K562 (cell line): Measurements from ENCODE around the gene GAMT. TPM values are rescaled to one million over a fixed set of nuclear protein-coding genes. Genes with fewer than 3 reads are reported as not detected.

Source experiments
- CHD4 ChIP-seq: fragments of 200-600 bp; sonication (generic); IDR thresholded peaks from 3 replicates; pipeline ENCODE4 v1.6.1; 2012; ENCODE audit warnings: low read depth, mild to moderate bottlenecking, mixed read lengths, low read length, inconsistent platforms; ENCODE audit not compliant: insufficient read depth, insufficient replicate concordance, poor library complexity, severe bottlenecking
- CSDE1 ChIP-seq, 2 experiments: fragments of 450-650 bp; IDR thresholded peaks; 2 replicates each; pipeline ENCODE4 v1.6.1; 2016; ENCODE audit warnings: mild to moderate bottlenecking in 1 of 2
- CXXC5 ChIP-seq: fragments of 250-450 bp; sonication (Bioruptor Pico); IDR thresholded peaks from 2 replicates; pipeline ENCODE4 v1.8.0; 2022; ENCODE audit warnings: inconsistent platforms, mild to moderate bottlenecking, moderate library complexity
- DLX4 ChIP-seq: fragments of 250-450 bp; sonication (Bioruptor Pico); IDR thresholded peaks from 2 replicates; pipeline ENCODE4 v1.6.1; 2021; ENCODE audit warnings: mild to moderate bottlenecking
- ETS2 ChIP-seq: IDR thresholded peaks from 2 replicates; pipeline ENCODE4 v1.6.1; 2016; ENCODE audit warnings: borderline replicate concordance, missing genetic modification characterization, mild to moderate bottlenecking, moderate library complexity, missing compliant biosample characterization; ENCODE audit not compliant: poor library complexity, severe bottlenecking
- HCFC1 ChIP-seq: IDR thresholded peaks from 2 replicates; pipeline ENCODE4 v1.6.1; 2012; ENCODE audit warnings: low read depth, low read length, improper control_type of control experiment
- HMGN3 ChIP-seq: IDR thresholded peaks from 2 replicates; pipeline ENCODE4 v1.6.1; 2011; ENCODE audit warnings: borderline replicate concordance, low read depth, mild to moderate bottlenecking, mixed read lengths, low read length; ENCODE audit not compliant: insufficient read length; ENCODE audit errors: extremely low read depth
- HOXB6 ChIP-seq: fragments of 250-450 bp; sonication (Bioruptor Pico); IDR thresholded peaks from 2 replicates; pipeline ENCODE4 v1.5.1; 2022; ENCODE audit warnings: mild to moderate bottlenecking, borderline replicate concordance
- IRF1 ChIP-seq: sonication (generic); formaldehyde crosslinking; IDR thresholded peaks from 2 replicates; pipeline ENCODE4 v1.8.0; 2022; ENCODE audit warnings: missing genetic modification reagents, mild to moderate bottlenecking, borderline replicate concordance
- L3MBTL2 ChIP-seq: fragments of 450-650 bp; IDR thresholded peaks from 2 replicates; pipeline ENCODE4 v1.6.1; 2016; ENCODE audit warnings: mild to moderate bottlenecking, moderate library complexity
- MAFF ChIP-seq: IDR thresholded peaks from 2 replicates; pipeline ENCODE4 v1.6.1; 2012; ENCODE audit warnings: low read length, improper control_type of control experiment
- MTA3 ChIP-seq: fragments of 450-650 bp; formaldehyde crosslinking; IDR thresholded peaks from 2 replicates; pipeline ENCODE4 v1.6.1; 2017; ENCODE audit warnings: mild to moderate bottlenecking, borderline replicate concordance
- NCOA6 ChIP-seq: fragments of 450-650 bp; IDR thresholded peaks from 2 replicates; pipeline ENCODE4 v1.6.1; 2017; ENCODE audit warnings: mild to moderate bottlenecking
- RBFOX2 ChIP-seq: fragments of 200-400 bp; formaldehyde crosslinking; IDR thresholded peaks from 2 replicates; pipeline ENCODE4 v1.6.1; 2017; ENCODE audit warnings: low read depth, mild to moderate bottlenecking, low read length, moderate library complexity
- RBM25 ChIP-seq: fragments of 200-400 bp; formaldehyde crosslinking; IDR thresholded peaks from 2 replicates; pipeline ENCODE4 v1.6.1; 2018; ENCODE audit warnings: low read length, low read depth, moderate library complexity; ENCODE audit not compliant: severe bottlenecking
- RFX1 ChIP-seq: fragments of 450-650 bp; IDR thresholded peaks from 2 replicates; pipeline ENCODE4 v1.6.1; 2016; ENCODE audit warnings: mild to moderate bottlenecking, moderate library complexity
- RFX7 ChIP-seq: fragments of 250-450 bp; sonication (Bioruptor Pico); IDR thresholded peaks from 2 replicates; pipeline ENCODE4 v1.5.1; 2021; ENCODE audit warnings: mild to moderate bottlenecking
- TCF3 ChIP-seq: sonication (generic); formaldehyde crosslinking; IDR thresholded peaks from 2 replicates; pipeline ENCODE4 v1.4.0; 2020; ENCODE audit warnings: mild to moderate bottlenecking, missing genetic modification reagents
- THAP12 ChIP-seq: fragments of 250-450 bp; sonication (Bioruptor Pico); IDR thresholded peaks from 2 replicates; pipeline ENCODE4 v1.9.0; 2021; ENCODE audit warnings: mild to moderate bottlenecking, inconsistent platforms
- ZBED1 ChIP-seq: IDR thresholded peaks from 2 replicates; pipeline ENCODE4 v1.6.1; 2014
- polyA plus RNA-seq, 8 experiments: library from polyadenylated mRNA; depleted of rRNA in 4 of 8; stranded (reverse) in 5 of 8; unstranded in 3 of 8; fragments of >200 nt; fragmentation: Nextera tagmentation in 2 of 8; fragmentation: Illumina TruSeq in 1 of 8; extraction: Ambion mirVana in 2 of 8; extraction: Trizol in 1 of 8; gene quantifications; 2 replicates each; pipeline versions ENCODE4 v1.2.1 to v1.2.3, GENCODE V29; 2011 to 2014; ENCODE audit warnings: inconsistent platforms in 1 of 8, missing spikeins in 1 of 8
- total RNA-seq, 7 experiments: library from RNA; depleted of rRNA in 6 of 7; stranded (reverse); fragments of >200 nt in 6 of 7; fragmentation: Illumina TruSeq in 2 of 7; extraction: Trizol in 2 of 7; gene quantifications; 2 replicates each; pipeline versions ENCODE4 v1.2.1 to v1.2.3, GENCODE V29; 2011 to 2021; ENCODE audit warnings: low replicate concordance in 1 of 7

The GAMT gene
- total and polyA plus RNA-seq, 9 of the 15 experiments (the other 6 are each of a cell fraction or from before 2014, with no cell fraction given), result 1.3 to 35.3 (median 27.2) TPM

GRCh38 chr19:1449467-1450442 lies 48.4 kb upstream of the GAMT start, which contains the start of gene APC2 (continued):
- TF ChIP-seq RFX1 (peak; percentile 81; the same call in 1 of the 2 replicates), RBFOX2 (peak; percentile 27; the same call in 1 of the 2 replicates), L3MBTL2 (peak; percentile 18; the same call in 1 of the 2 replicates), HMGN3 (peak; percentile 37), THAP12 (CRISPR knock-in tag) (0 out of 2 replicates have a peak, but pooled peaks have one; percentile 26), TCF3 (CRISPR knock-in tag) (no peak), HCFC1 (no peak), CSDE1 (IDR thresholded peaks at IDR 0.05) (peak in 1 of 2 experiments; percentile 60; a peak in 1 of 4 replicates), IRF1 (CRISPR knock-in tag) (no peak), RBM25 (peak; percentile 100), CXXC5 (peak; percentile 74), ETS2 (no peak), DLX4 (CRISPR knock-in tag) (no peak), CHD4 (no peak), NCOA6 (no peak), ZBED1 (no peak), RFX7 (CRISPR knock-in tag) (no peak), MAFF (no peak), HOXB6 (CRISPR knock-in tag) (no peak), MTA3 (peak; percentile 16; the same call in 1 of the 2 replicates)
